HepG2 (cell line): Measurements from ENCODE around the gene TMEM183A. TPM values are rescaled to one million over a fixed set of nuclear protein-coding genes. Genes with fewer than 3 reads are reported as not detected.

Experiments
- ATAD3A ChIP-seq: sonication (generic); formaldehyde crosslinking; IDR thresholded peaks from 2 replicates; pipeline ENCODE4 v1.4.0; 2020; ENCODE audit warnings: missing genetic modification reagents
- HMGXB3 ChIP-seq: sonication (generic); formaldehyde crosslinking; IDR thresholded peaks from 2 replicates; pipeline ENCODE4 v1.4.0; 2020; ENCODE audit warnings: missing genetic modification reagents, borderline replicate concordance
- KLF15 ChIP-seq: sonication (generic); formaldehyde crosslinking; IDR thresholded peaks from 2 replicates; pipeline ENCODE4 v1.8.1; 2023; ENCODE audit warnings: borderline replicate concordance, mild to moderate bottlenecking, inconsistent platforms, missing genetic modification reagents, mixed read lengths
- MEF2D ChIP-seq: sonication (generic); formaldehyde crosslinking; IDR thresholded peaks from 2 replicates; pipeline ENCODE4 v1.5.1; 2020; ENCODE audit warnings: mild to moderate bottlenecking, missing genetic modification reagents
- SNRNP70 ChIP-seq: fragments of 200-400 bp; formaldehyde crosslinking; IDR thresholded peaks from 2 replicates; pipeline ENCODE4 v1.6.1; 2017; ENCODE audit warnings: mild to moderate bottlenecking, low read depth, low read length, moderate library complexity
- polyA plus RNA-seq, 8 experiments: library from polyadenylated mRNA; depleted of rRNA in 3 of 8; stranded (reverse) in 7 of 8; unstranded in 1 of 8; fragments of >200 nt; fragmentation: Illumina TruSeq in 4 of 8; extraction: Trizol in 4 of 8; gene quantifications; 2 replicates each; pipeline versions ENCODE4 v1.2.1 to v1.2.3, GENCODE V29; 2011 to 2016; ENCODE audit warnings: low read depth in 4 of 8, missing spikeins in 1 of 8, mixed read lengths in 1 of 8; ENCODE audit not compliant: insufficient read depth in 1 of 8
- total RNA-seq, 5 experiments: library from RNA; depleted of rRNA; stranded (reverse); fragments of >200 nt; fragmentation: Illumina TruSeq; extraction: Trizol; gene quantifications; 2 replicates each; pipeline ENCODE4 v1.2.3, GENCODE V29; 2016; ENCODE audit warnings: low read depth in 1 of 5
- TF ChIP-seq, protein P1 (sequence below): sonication (generic); formaldehyde crosslinking; IDR thresholded peaks from 2 replicates; pipeline ENCODE4 v1.4.0; 2020; ENCODE audit warnings: mild to moderate bottlenecking, missing genetic modification reagents

Gene TMEM183A
- total and polyA plus RNA-seq, 2 of the 13 experiments (the other 11 are each of a cell fraction or from before 2014, with no cell fraction given) = 59.7 to 82.0 TPM

DNA sequence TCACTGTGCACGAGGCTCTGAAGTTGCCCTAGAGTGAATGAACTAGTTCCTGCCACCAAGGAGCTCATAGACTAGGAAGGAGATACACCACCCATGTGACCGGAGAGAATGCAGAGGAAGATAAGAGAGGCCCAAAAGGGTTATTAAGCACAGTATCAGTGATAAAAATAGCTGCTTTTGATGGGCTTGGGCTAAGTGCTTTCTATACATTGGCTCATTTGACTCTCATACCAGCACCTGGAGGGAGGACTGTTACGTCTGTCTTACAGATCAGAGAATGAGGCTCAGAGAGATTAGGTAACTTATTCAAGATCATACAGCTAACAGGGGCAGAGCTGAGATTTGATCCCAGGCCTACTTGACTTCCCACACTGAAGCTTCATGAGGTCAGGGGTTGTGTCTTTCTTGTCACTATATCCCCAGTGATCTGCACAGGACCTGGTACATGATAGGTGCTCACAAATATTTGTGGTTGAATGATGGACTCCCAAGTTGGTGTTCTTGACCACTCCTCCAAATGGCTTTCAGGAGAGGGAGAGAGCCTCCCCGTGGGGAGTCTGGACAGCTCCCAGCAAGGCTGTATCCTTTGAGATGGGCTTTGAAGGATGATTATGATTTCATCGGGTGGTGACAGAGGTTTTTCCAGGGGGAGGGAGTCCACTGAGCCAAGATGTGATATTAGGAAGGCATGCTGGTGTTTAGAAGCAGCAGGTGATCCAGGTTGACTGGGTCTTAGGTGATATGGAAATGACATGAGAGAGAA is 33.5 kb downstream of the TMEM183A start (continued):
- TF ChIP-seq KLF15 (CRISPR knock-in tag) (no peak), SNRNP70 (no peak), HMGXB3 (CRISPR knock-in tag) (no peak), ATAD3A (CRISPR knock-in tag) (no peak), MEF2D (CRISPR knock-in tag) (no peak)
- TF ChIP-seq, protein P1, sequence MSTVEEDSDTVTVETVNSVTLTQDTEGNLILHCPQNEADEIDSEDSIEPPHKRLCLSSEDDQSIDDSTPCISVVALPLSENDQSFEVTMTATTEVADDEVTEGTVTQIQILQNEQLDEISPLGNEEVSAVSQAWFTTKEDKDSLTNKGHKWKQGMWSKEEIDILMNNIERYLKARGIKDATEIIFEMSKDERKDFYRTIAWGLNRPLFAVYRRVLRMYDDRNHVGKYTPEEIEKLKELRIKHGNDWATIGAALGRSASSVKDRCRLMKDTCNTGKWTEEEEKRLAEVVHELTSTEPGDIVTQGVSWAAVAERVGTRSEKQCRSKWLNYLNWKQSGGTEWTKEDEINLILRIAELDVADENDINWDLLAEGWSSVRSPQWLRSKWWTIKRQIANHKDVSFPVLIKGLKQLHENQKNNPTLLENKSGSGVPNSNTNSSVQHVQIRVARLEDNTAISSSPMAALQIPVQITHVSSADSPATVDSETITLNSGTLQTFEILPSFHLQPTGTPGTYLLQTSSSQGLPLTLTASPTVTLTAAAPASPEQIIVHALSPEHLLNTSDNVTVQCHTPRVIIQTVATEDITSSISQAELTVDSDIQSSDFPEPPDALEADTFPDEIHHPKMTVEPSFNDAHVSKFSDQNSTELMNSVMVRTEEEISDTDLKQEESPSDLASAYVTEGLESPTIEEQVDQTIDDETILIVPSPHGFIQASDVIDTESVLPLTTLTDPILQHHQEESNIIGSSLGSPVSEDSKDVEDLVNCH (CRISPR knock-in tag) = no peak
